ENCODE data around the gene PPP3CA. TPM values are rescaled to one million over a fixed set of nuclear protein-coding genes. Genes with fewer than 3 reads are reported as not detected.

PPP3CA gene
- total and polyA plus RNA-seq, 2 experiments from 2014 or later, result 27.0 to 45.2 TPM

DNA sequence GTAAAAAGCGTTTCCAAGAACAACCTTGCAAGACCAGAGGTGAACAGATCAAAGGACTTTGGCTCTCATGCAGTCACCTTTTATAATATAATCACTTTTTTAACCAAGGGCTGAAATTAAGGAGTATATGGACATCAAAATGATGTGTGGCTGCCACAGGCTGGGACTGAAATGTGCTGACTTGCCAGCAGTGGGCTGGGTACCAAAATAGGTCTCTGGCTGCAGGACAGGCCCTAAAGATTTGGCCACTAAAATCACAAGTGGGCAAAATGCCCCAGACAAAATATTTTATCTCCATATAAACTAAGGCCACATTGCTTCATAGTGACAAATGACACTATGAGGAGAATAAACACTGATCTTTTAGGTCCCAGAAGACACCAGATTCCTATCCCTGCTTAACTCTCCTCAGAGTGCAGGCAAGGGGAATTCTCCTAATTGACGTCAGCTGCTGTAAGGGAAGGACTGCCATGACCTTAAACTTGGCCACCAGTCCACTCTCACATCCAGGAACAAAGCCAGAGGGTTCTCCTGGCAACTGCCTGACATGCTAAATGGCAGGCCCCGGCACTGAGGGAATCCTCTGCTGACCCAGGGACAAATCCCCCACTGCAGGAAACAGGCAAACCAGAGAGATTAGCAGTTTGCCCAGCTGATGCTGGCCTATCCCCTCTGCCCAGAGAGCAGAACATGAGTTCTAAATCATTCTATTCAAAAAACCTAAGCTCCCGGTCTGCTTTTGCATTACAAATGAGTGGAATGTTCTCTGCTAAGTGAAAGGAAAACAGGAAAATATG is 155.8 kb downstream of the PPP3CA start:
- DNase-seq (ENCODE audit: low spot score), result peak; percentile 73
- Histone ChIP-seq H3K27ac (ENCODE audit: low read depth) (peak overlapping the region; percentile 32; the same call in 1 of the 2 replicates), H3K4me2 (peak overlapping the region; percentile 12; the same call in 1 of the 2 replicates), H3K4me1 (ENCODE audit: insufficient read depth) (peaks cover 17% of the 10 kb centered on the region), H3K27me3 (ENCODE audit: insufficient read depth) (no peaks in the 10 kb centered on the region), H2AFZ (no peak overlapping the region), H3K36me3 (ENCODE audit: insufficient read depth) (no peaks in the 10 kb centered on the region), H4K20me1 (replicated peaks; ENCODE audit: insufficient read depth) (no peaks in the 10 kb centered on the region), H3F3A (replicated peaks; ENCODE audit: low read depth) (no peaks in the 10 kb centered on the region), H3K79me2 (replicated peaks; ENCODE audit: insufficient read depth) (no peaks in the 10 kb centered on the region; the same call in 1 of the 2 replicates), H3K9me2 (ENCODE audit: insufficient read depth) (no peaks in the 10 kb centered on the region), H3K4me3 (no peak overlapping the region)
- Mint-ChIP-seq H3K4me1 (peaks cover 48% of the 10 kb centered on the region), H3K27me3 (ENCODE audit: insufficient read depth, low read depth, poor library complexity) (no peaks in the 10 kb centered on the region), H3K27ac (peak overlapping the region; percentile 87), H3K9me3 (no peaks in the 10 kb centered on the region), H3K36me3 (ENCODE audit: low read depth) (0 out of 3 replicates have a peak, but pooled peaks cover 2% of the 10 kb centered on the region), H3K4me3 (peak overlapping the region; percentile 35; the same call in 1 of the 3 replicates)
- peak; percentile 98 for ATAC-seq
- TF ChIP-seq, protein P1, sequence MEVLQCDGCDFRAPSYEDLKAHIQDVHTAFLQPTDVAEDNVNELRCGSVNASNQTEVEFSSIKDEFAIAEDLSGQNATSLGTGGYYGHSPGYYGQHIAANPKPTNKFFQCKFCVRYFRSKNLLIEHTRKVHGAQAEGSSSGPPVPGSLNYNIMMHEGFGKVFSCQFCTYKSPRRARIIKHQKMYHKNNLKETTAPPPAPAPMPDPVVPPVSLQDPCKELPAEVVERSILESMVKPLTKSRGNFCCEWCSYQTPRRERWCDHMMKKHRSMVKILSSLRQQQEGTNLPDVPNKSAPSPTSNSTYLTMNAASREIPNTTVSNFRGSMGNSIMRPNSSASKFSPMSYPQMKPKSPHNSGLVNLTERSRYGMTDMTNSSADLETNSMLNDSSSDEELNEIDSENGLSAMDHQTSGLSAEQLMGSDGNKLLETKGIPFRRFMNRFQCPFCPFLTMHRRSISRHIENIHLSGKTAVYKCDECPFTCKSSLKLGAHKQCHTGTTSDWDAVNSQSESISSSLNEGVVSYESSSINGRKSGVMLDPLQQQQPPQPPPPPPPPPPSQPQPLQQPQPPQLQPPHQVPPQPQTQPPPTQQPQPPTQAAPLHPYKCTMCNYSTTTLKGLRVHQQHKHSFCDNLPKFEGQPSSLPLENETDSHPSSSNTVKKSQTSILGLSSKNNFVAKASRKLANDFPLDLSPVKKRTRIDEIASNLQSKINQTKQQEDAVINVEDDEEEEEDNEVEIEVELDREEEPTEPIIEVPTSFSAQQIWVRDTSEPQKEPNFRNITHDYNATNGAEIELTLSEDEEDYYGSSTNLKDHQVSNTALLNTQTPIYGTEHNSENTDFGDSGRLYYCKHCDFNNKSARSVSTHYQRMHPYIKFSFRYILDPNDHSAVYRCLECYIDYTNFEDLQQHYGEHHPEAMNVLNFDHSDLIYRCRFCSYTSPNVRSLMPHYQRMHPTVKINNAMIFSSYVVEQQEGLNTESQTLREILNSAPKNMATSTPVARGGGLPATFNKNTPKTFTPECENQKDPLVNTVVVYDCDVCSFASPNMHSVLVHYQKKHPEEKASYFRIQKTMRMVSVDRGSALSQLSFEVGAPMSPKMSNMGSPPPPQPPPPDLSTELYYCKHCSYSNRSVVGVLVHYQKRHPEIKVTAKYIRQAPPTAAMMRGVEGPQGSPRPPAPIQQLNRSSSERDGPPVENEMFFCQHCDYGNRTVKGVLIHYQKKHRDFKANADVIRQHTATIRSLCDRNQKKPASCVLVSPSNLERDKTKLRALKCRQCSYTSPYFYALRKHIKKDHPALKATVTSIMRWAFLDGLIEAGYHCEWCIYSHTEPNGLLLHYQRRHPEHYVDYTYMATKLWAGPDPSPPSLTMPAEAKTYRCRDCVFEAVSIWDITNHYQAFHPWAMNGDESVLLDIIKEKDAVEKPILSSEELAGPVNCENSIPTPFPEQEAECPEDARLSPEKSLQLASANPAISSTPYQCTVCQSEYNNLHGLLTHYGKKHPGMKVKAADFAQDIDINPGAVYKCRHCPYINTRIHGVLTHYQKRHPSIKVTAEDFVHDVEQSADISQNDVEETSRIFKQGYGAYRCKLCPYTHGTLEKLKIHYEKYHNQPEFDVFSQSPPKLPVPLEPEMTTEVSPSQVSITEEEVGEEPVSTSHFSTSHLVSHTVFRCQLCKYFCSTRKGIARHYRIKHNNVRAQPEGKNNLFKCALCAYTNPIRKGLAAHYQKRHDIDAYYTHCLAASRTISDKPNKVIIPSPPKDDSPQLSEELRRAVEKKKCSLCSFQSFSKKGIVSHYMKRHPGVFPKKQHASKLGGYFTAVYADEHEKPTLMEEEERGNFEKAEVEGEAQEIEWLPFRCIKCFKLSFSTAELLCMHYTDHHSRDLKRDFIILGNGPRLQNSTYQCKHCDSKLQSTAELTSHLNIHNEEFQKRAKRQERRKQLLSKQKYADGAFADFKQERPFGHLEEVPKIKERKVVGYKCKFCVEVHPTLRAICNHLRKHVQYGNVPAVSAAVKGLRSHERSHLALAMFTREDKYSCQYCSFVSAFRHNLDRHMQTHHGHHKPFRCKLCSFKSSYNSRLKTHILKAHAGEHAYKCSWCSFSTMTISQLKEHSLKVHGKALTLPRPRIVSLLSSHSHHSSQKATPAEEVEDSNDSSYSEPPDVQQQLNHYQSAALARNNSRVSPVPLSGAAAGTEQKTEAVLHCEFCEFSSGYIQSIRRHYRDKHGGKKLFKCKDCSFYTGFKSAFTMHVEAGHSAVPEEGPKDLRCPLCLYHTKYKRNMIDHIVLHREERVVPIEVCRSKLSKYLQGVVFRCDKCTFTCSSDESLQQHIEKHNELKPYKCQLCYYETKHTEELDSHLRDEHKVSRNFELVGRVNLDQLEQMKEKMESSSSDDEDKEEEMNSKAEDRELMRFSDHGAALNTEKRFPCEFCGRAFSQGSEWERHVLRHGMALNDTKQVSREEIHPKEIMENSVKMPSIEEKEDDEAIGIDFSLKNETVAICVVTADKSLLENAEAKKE (CRISPR knock-in tag; IDR thresholded peaks at IDR 0.05), result 0 out of 2 replicates have a peak, but pooled peaks have one; percentile 24
- no peak for TF ChIP-seq JUNB (IDR thresholded peaks at IDR 0.05; ENCODE audit: unreplicated experiment)

DNA sequence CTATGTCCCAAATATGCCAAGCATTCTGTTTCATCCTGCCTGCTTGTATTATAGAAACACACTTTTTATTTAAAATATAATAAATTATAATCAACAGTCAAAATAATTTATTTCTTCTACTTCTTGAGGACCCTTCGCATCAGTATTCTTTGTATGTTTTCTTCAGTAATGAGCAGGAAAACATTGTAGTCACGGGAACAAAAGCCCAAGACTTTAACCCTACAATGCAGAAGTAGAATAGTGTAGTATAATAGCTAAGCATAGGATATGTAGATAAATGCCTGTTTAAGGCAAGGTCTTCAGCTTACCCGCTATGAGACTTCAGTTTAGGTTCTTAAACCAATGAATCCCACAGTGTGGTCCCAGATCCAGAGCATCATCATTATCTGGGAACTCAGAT is 156.6 kb downstream of the PPP3CA start:
- H3F3A ChIP-seq (replicated peaks; ENCODE audit: low read depth), result no peaks in the 10 kb centered on the region
- no peak overlapping the region for H3K4me3 ChIP-seq
- Mint-ChIP-seq H3K27ac (peak overlapping the region; percentile 87), H3K4me1 (peaks cover 50% of the 10 kb centered on the region), H3K27me3 (ENCODE audit: insufficient read depth, low read depth, poor library complexity) (no peaks in the 10 kb centered on the region), H3K36me3 (ENCODE audit: low read depth) (0 out of 3 replicates have a peak, but pooled peaks cover 2% of the 10 kb centered on the region), H3K9me3 (no peaks in the 10 kb centered on the region), H3K4me3 (no peak overlapping the region)
- H3K27ac ChIP-seq (ENCODE audit: low read depth), result peak overlapping the region; percentile 32; the same call in 1 of the 2 replicates
- ATAC-seq (no peak), DNase-seq (ENCODE audit: low spot score) (no peak)
- H4K20me1 ChIP-seq (replicated peaks; ENCODE audit: insufficient read depth), result no peaks in the 10 kb centered on the region
- H3K79me2 ChIP-seq (replicated peaks; ENCODE audit: insufficient read depth), result no peaks in the 10 kb centered on the region; the same call in 1 of the 2 replicates
- no peak overlapping the region for H2AFZ ChIP-seq
- peaks cover 17% of the 10 kb centered on the region for H3K4me1 ChIP-seq (ENCODE audit: insufficient read depth)
- H3K4me2 ChIP-seq, result 0 out of 2 replicates have a peak overlapping the region, but pooled peaks have one; percentile 12
- H3K27me3 ChIP-seq (ENCODE audit: insufficient read depth), result no peaks in the 10 kb centered on the region
- H3K9me2 ChIP-seq (ENCODE audit: insufficient read depth), result no peaks in the 10 kb centered on the region
- H3K36me3 ChIP-seq (ENCODE audit: insufficient read depth), result no peaks in the 10 kb centered on the region
- TF ChIP-seq, protein P2, sequence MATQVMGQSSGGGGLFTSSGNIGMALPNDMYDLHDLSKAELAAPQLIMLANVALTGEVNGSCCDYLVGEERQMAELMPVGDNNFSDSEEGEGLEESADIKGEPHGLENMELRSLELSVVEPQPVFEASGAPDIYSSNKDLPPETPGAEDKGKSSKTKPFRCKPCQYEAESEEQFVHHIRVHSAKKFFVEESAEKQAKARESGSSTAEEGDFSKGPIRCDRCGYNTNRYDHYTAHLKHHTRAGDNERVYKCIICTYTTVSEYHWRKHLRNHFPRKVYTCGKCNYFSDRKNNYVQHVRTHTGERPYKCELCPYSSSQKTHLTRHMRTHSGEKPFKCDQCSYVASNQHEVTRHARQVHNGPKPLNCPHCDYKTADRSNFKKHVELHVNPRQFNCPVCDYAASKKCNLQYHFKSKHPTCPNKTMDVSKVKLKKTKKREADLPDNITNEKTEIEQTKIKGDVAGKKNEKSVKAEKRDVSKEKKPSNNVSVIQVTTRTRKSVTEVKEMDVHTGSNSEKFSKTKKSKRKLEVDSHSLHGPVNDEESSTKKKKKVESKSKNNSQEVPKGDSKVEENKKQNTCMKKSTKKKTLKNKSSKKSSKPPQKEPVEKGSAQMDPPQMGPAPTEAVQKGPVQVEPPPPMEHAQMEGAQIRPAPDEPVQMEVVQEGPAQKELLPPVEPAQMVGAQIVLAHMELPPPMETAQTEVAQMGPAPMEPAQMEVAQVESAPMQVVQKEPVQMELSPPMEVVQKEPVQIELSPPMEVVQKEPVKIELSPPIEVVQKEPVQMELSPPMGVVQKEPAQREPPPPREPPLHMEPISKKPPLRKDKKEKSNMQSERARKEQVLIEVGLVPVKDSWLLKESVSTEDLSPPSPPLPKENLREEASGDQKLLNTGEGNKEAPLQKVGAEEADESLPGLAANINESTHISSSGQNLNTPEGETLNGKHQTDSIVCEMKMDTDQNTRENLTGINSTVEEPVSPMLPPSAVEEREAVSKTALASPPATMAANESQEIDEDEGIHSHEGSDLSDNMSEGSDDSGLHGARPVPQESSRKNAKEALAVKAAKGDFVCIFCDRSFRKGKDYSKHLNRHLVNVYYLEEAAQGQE (IDR thresholded peaks at IDR 0.05; ENCODE audit: unreplicated experiment), result no peak
